Endothelial cell of umbilical vein (primary cell): ENCODE data around the gene HYAL3. TPM values are rescaled to one million over a fixed set of nuclear protein-coding genes. Genes with fewer than 3 reads are reported as not detected.
"Not testable (repeated sequence)": the region's sequence is repeated elsewhere in the genome, so short reads cannot be mapped to it uniquely, and the experiment has no call there.

Experiments used
- BruUV-seq: library from RNA; stranded (reverse); fragments of 400-500 nt; replicated peaks from 2 replicates; lab custom pipeline; 2021; lab: Mats Ljungman, UMichigan
- CTCF ChIA-PET: fragments of 300-600, 350-600 bp; sonication (Branson Sonifier 250); formaldehyde crosslinking; loops from one replicate; lab custom pipeline; 2021; ENCODE audit warnings: antibody characterized with exemption, inconsistent platforms; lab: Charles Lee
- POLR2A ChIA-PET: fragments of 300-600, 350-600 bp; sonication (Branson Sonifier 250); formaldehyde crosslinking; loops from one replicate; lab custom pipeline; 2021; ENCODE audit warnings: antibody characterized with exemption, inconsistent platforms; lab: Charles Lee
- DNase-seq: peaks from one replicate; pipeline ENCODE4 v3.0.0-alpha.2; 2011; ENCODE audit warnings: low read depth, low spot score
- FAIRE-seq: peaks from 2 replicates; lab custom pipeline; 2011; peaks lifted over from hg19 to GRCh38; lab: Jason Lieb, UNC
- H2AFZ ChIP-seq: 2 replicates; pipeline ENCODE4 v1.6.0; 2012; ENCODE audit warnings: low read depth, low read length, control low read depth, inconsistent platforms
- H3K27ac ChIP-seq: 2 replicates; pipeline ENCODE4 v1.5.1; 2011; ENCODE audit warnings: low read depth, mild to moderate bottlenecking, control low read depth, low read length, moderate library complexity; ENCODE audit not compliant: insufficient read depth
- H3K27me3 ChIP-seq, 2 experiments: 2 replicates each; pipeline versions ENCODE4 v1.6.0 to v1.6.1; 2011; ENCODE audit warnings: low read length in 2 of 2, mixed read lengths in 1 of 2; ENCODE audit not compliant: control insufficient read depth in 2 of 2, insufficient read depth in 2 of 2
- H3K36me3 ChIP-seq, 2 experiments: 2 replicates in 1 of 2; 3 replicates in 1 of 2; pipeline ENCODE4 v1.5.1; 2011; ENCODE audit warnings: low read length in 2 of 2, mild to moderate bottlenecking in 1 of 2, moderate library complexity in 1 of 2; ENCODE audit not compliant: control insufficient read depth in 2 of 2, insufficient read depth in 2 of 2; ENCODE audit errors: extremely low read depth in 1 of 2
- H3K4me1 ChIP-seq: 3 replicates; pipeline ENCODE4 v1.5.1; 2011; ENCODE audit warnings: mild to moderate bottlenecking, low read length; ENCODE audit not compliant: control insufficient read depth, insufficient read depth; ENCODE audit errors: extremely low read depth
- H3K4me2 ChIP-seq: 2 replicates; pipeline ENCODE4 v1.6.1; 2011; ENCODE audit warnings: low read length, control low read depth, mixed read lengths; ENCODE audit not compliant: insufficient read depth
- H3K4me3 ChIP-seq, 3 experiments: fragments of 200-600 bp in 1 of 3; sonication (generic), shearing (Covaris generic) in 1 of 3; replicated peaks in 1 of 3; 2 replicates each; pipeline ENCODE4 v1.5.1; 2011 to 2016; ENCODE audit warnings: control low read depth in 3 of 3, low read length in 3 of 3, mild to moderate bottlenecking in 2 of 3, inconsistent platforms in 1 of 3, low read depth in 1 of 3, moderate library complexity in 1 of 3; ENCODE audit not compliant: insufficient read depth in 1 of 3
- H3K79me2 ChIP-seq: 2 replicates; pipeline ENCODE4 v1.6.0; 2012; ENCODE audit warnings: low read length, inconsistent platforms; ENCODE audit not compliant: control insufficient read depth, insufficient read depth
- H3K9ac ChIP-seq: replicated peaks from 2 replicates; pipeline ENCODE3; 2011; ENCODE audit warnings: low read length, control low read depth; ENCODE audit not compliant: insufficient read depth; ENCODE audit errors: extremely low read depth
- H3K9me1 ChIP-seq: replicated peaks from 3 replicates; pipeline ENCODE4 v1.6.0; 2011; ENCODE audit warnings: mild to moderate bottlenecking, low read length; ENCODE audit not compliant: control insufficient read depth, insufficient read depth; ENCODE audit errors: extremely low read depth
- H3K9me3 ChIP-seq: replicated peaks from 2 replicates; pipeline ENCODE4 v1.5.1; 2012; ENCODE audit warnings: low read length, inconsistent platforms; ENCODE audit not compliant: control insufficient read depth, insufficient read depth
- H4K20me1 ChIP-seq: replicated peaks from 2 replicates; pipeline ENCODE3; 2011; ENCODE audit warnings: mild to moderate bottlenecking, low read length; ENCODE audit not compliant: control insufficient read depth, insufficient read depth; ENCODE audit errors: extremely low read depth
- EZH2 ChIP-seq: IDR thresholded peaks from 2 replicates; pipeline ENCODE4 v1.6.1; 2012; ENCODE audit warnings: borderline replicate concordance, low read depth, mild to moderate bottlenecking, moderate library complexity, low read length, inconsistent platforms; ENCODE audit not compliant: severe bottlenecking
- JUN ChIP-seq: IDR thresholded peaks from 2 replicates; pipeline ENCODE4 v1.6.1; 2011; ENCODE audit warnings: borderline replicate concordance, low read depth; ENCODE audit not compliant: insufficient read length, insufficient read depth
- POLR2A ChIP-seq: IDR thresholded peaks from 2 replicates; pipeline ENCODE4 v1.6.1; 2012; ENCODE audit warnings: low read depth, mild to moderate bottlenecking, control low read depth, low read length
- POLR2AphosphoS5 ChIP-seq: IDR thresholded peaks from 2 replicates; pipeline ENCODE4 v1.6.1; 2012; ENCODE audit warnings: low read depth, mild to moderate bottlenecking, control low read depth, low read length, moderate library complexity; ENCODE audit not compliant: insufficient read depth
- dilution Hi-C: fragments of 300-500 bp; cut with MboI; formaldehyde crosslinking; loops from one replicate; pipeline ENCODE4 v1.15.0; 2019; ENCODE audit warnings: low sequenced_read_pairs; ENCODE audit not compliant: extremely low pct_ligation_motif_present
- intact Hi-C: fragments of 100-400 bp; cut with micrococcal nuclease; formaldehyde crosslinking; loops from one replicate; pipeline ENCODE4 v1.10.0; 2022
- polyA plus RNA-seq, 4 experiments: library from polyadenylated mRNA; depleted of rRNA in 3 of 4; stranded (reverse) in 3 of 4; unstranded in 1 of 4; fragments of >200 nt; gene quantifications; 2 replicates each; pipeline versions ENCODE4 v1.2.1 to v1.2.3, GENCODE V29; 2011 to 2012; ENCODE audit warnings: missing spikeins in 1 of 4
- total RNA-seq: library from RNA; stranded (reverse); gene quantifications from 2 replicates; pipeline ENCODE4 v1.2.3, GENCODE V29; 2021
- TF ChIP-seq, protein P1 (sequence below), 2 donors: IDR thresholded peaks; 1 replicate in 1 of 2; 2 replicates in 1 of 2; pipeline ENCODE4 v1.5.1; 2011; ENCODE audit warnings: low read length in 2 of 2, mild to moderate bottlenecking in 2 of 2, moderate library complexity in 2 of 2, control low read depth in 1 of 2, inconsistent platforms in 1 of 2, low read depth in 1 of 2; ENCODE audit not compliant: insufficient read depth in 1 of 2; ENCODE audit errors: extremely low read depth in 1 of 2

The HYAL3 gene
- total and polyA plus RNA-seq, 2 donors (not counting 3 experiments of a cell fraction or from before 2014, with no cell fraction given) = 4.8 to 11.5 TPM

DNA sequence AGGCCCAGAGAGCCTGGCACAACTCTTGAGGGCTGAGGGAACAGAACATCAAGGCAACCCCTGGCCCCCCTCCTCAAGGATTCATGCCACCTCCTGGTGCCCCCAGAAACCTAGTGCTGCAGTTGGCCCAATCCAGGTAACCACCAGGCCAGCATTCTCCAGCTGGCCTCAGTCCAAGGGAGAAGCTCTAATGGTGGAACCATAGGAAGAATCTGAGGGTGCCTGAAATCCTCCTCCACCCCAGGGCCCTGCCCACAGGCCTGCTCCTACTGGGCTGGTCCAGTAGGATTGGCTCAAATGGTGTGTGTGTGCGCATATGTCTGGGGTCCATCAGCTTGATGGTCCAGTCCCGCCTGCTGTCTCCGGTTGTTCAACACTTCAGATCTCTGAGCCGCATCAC, 15.6 kb upstream of the HYAL3 start:
- FAIRE-seq = no peak
- dilution Hi-C loops = no loop called here
- Histone ChIP-seq H3K4me2 (no peak overlapping the region), H3K36me3 (peaks cover 17 to 43% of the 10 kb centered on the region in 2 experiments), H2AFZ (no peak overlapping the region), H3K9ac (no peak overlapping the region), H3K4me1 (peaks cover 36% of the 10 kb centered on the region), H3K27ac (no peak overlapping the region), H4K20me1 (no peaks in the 10 kb centered on the region), H3K27me3 (no peaks in the 10 kb centered on the region), H3K9me1 (no peaks in the 10 kb centered on the region), H3K9me3 (no peaks in the 10 kb centered on the region), H3K4me3 (no peak overlapping the region), H3K79me2 (peaks cover 35% of the 10 kb centered on the region)
- ChIA-PET CTCF (interaction anchor here (1.8 to 2.2 kb wide), 2 partner anchors 9 to 10 kb away, joined by 5 to 19 read pairs; no protein-coding TSS in a partner anchor), POLR2A (interaction anchor here (0.6 kb wide), 1 partner anchor 9 kb away, joined by 4 read pairs; no protein-coding TSS in a partner anchor)
- no peak for DNase-seq
- intact Hi-C loops = no loop called here
- BruUV-seq = no TSS peak
- TF ChIP-seq POLR2A = peak; percentile 85
- TF ChIP-seq POLR2AphosphoS5 = peak; percentile 74
- TF ChIP-seq, protein P1, sequence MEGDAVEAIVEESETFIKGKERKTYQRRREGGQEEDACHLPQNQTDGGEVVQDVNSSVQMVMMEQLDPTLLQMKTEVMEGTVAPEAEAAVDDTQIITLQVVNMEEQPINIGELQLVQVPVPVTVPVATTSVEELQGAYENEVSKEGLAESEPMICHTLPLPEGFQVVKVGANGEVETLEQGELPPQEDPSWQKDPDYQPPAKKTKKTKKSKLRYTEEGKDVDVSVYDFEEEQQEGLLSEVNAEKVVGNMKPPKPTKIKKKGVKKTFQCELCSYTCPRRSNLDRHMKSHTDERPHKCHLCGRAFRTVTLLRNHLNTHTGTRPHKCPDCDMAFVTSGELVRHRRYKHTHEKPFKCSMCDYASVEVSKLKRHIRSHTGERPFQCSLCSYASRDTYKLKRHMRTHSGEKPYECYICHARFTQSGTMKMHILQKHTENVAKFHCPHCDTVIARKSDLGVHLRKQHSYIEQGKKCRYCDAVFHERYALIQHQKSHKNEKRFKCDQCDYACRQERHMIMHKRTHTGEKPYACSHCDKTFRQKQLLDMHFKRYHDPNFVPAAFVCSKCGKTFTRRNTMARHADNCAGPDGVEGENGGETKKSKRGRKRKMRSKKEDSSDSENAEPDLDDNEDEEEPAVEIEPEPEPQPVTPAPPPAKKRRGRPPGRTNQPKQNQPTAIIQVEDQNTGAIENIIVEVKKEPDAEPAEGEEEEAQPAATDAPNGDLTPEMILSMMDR (IDR thresholded peaks at IDR 0.05; ENCODE audit: extremely low read depth in 1 of 2, insufficient read depth in 1 of 2, low read depth in 1 of 2, low read length in 2 of 2) = no peak

DNA sequence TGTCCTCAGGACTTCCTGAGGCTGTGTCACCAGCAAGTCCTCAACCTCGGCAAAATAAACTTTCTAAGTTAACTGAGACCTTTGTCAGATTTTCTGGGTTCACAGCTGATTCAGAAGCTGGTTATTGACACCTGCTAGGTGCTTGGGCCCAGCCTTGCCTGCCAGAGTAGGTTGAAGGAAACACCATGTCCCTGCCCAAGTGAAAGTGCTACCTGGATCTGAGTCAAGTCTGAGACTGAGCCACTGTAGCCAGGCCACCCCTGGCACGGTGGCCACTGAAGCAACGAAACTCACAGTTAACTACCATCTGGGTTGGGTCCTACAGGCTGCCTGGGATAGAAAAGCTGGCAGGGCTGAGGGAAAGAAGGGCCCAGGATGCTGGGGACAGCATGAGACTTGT, 15.1 kb upstream of the HYAL3 start:
- Histone ChIP-seq H3K9me1 (no peaks in the 10 kb centered on the region), H3K9me3 (no peaks in the 10 kb centered on the region), H3K36me3 (peaks cover 13 to 39% of the 10 kb centered on the region in 2 experiments), H3K4me2 (no peak overlapping the region), H3K4me3 (no peak overlapping the region), H2AFZ (no peak overlapping the region), H3K27me3 (no peaks in the 10 kb centered on the region), H3K9ac (no peak overlapping the region), H3K27ac (no peak overlapping the region), H3K79me2 (peaks cover 30% of the 10 kb centered on the region), H3K4me1 (peaks cover 31% of the 10 kb centered on the region), H4K20me1 (no peaks in the 10 kb centered on the region)
- intact Hi-C loops (no loop called here), dilution Hi-C loops (no loop called here)
- BruUV-seq = no TSS peak
- POLR2A ChIA-PET = interaction anchor here (0.6 kb wide), 1 partner anchor 8 kb away, joined by 4 read pairs; no protein-coding TSS in a partner anchor
- FAIRE-seq = no peak
- DNase-seq = no peak
- no peak for TF ChIP-seq EZH2
- no peak for TF ChIP-seq JUN
- TF ChIP-seq POLR2A = no peak
- no peak for TF ChIP-seq POLR2AphosphoS5
- CTCF ChIA-PET = interaction anchor here (1.8 to 2.2 kb wide), 2 partner anchors 9 to 10 kb away, joined by 5 to 19 read pairs; no protein-coding TSS in a partner anchor

DNA sequence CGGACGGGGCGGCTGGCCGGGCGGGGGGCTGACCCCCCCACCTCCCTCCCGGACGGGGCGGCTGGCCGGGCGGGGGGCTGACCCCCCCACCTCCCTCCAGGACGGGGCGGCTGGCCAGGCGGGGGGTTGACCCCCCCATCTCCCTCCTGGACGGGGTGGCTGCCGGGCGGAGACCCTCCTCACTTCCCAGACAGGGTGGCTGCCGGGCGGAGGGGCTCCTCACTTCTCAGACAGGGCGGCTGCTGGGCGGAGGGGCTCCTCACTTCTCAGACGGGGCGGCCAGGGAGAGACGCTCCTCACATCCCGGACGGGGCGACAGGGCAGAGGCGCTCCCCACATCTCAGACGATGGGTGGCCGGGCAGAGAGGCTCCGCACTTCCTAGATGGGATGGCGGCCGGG, 12.8 kb upstream of the HYAL3 start:
- BruUV-seq, intact Hi-C loops, H3K27ac ChIP-seq, H3K9me1 ChIP-seq, POLR2A ChIA-PET, H3K9ac ChIP-seq, FAIRE-seq, H3K4me2 ChIP-seq, DNase-seq, H3K27me3 ChIP-seq, dilution Hi-C loops, H4K20me1 ChIP-seq, H3K4me3 ChIP-seq, H3K9me3 ChIP-seq, H2AFZ ChIP-seq, CTCF ChIA-PET, H3K4me1 ChIP-seq, H3K79me2 ChIP-seq: not testable (repeated sequence)
- H3K36me3 ChIP-seq = peaks cover 7 to 19% of the 10 kb centered on the region in 2 experiments
